ENCODE results near the gene KRT16.

GRCh38 chr17:41633556-41634199 is 21.1 kb upstream of the KRT16 start:
- TF ChIP-seq CTCF (IDR thresholded peaks at IDR 0.05) (no peak), POLR2AphosphoS5 (IDR thresholded peaks at IDR 0.05) (no peak), POLR2A (IDR thresholded peaks at IDR 0.05) (no peak), EP300 (IDR thresholded peaks at IDR 0.05) (no peak)
